Measurements from ENCODE around the gene MED23. TPM values are rescaled to one million over a fixed set of nuclear protein-coding genes. Genes with fewer than 3 reads are reported as not detected.
"Not testable (repeated sequence)": the region's sequence is repeated elsewhere in the genome, so short reads cannot be mapped to it uniquely, and the experiment has no call there.

The MED23 gene
- total RNA-seq, 2 donors from 2014 or later = 10.5 to 11.7 TPM

DNA sequence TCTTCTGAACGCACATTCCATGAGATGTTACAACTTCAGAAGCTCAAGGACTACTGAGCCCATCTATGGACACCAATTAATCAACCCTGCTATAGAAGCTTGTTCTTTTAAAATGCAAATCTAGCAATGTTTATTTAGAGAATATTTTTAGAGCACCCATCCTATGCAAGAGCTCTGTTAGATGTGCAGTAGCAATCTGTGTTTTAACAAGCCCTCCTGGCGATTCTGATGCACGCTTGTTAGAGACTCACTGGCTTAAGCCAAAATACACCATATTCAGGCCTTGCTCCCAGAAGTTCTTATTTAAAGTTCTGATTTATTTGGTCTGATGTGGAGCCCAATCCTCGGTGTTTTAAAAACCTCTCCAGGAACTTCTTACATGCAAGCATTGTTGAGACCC is 76.1 kb downstream of the MED23 start:
- DNase-seq (ENCODE audit: low spot score) = no peak
- no peak for TF ChIP-seq CTCF (IDR thresholded peaks at IDR 0.05)
- Histone ChIP-seq H3K9me3 (no peaks in the 10 kb centered on the region), H3K27me3 (no peaks in the 10 kb centered on the region), H3K36me3 (no peaks in the 10 kb centered on the region), H3K27ac (no peak overlapping the region), H3K4me1 (no peaks in the 10 kb centered on the region), H3K4me3 (no peak overlapping the region)

GRCh38 chr6:131549811-131550210 is 78.2 kb downstream of the MED23 start:
- Histone ChIP-seq H3K27me3 (no peaks in the 10 kb centered on the region), H3K9me3 (no peaks in the 10 kb centered on the region), H3K4me1 (no peaks in the 10 kb centered on the region), H3K27ac (no peak overlapping the region), H3K4me3 (no peak overlapping the region), H3K36me3 (no peaks in the 10 kb centered on the region)
- no peak for DNase-seq (ENCODE audit: low spot score)
- no peak for TF ChIP-seq CTCF (IDR thresholded peaks at IDR 0.05)

GRCh38 chr6:131548441-131548840 is 79.6 kb downstream of the MED23 start:
- Histone ChIP-seq H3K4me3 (no peak overlapping the region), H3K27me3 (no peaks in the 10 kb centered on the region), H3K36me3 (no peaks in the 10 kb centered on the region), H3K27ac (no peak overlapping the region), H3K4me1 (no peaks in the 10 kb centered on the region), H3K9me3 (no peaks in the 10 kb centered on the region)
- no peak for TF ChIP-seq CTCF (IDR thresholded peaks at IDR 0.05)
- no peak for DNase-seq (ENCODE audit: low spot score)

- Histone ChIP-seq H3K27me3 (no peaks in the 10 kb centered on the region), H3K27ac (no peak overlapping the region), H3K4me3 (no peak overlapping the region), H3K9me3 (no peaks in the 10 kb centered on the region), H3K4me1 (no peaks in the 10 kb centered on the region), H3K36me3 (no peaks in the 10 kb centered on the region)
- no peak for TF ChIP-seq CTCF (IDR thresholded peaks at IDR 0.05)
- DNase-seq (ENCODE audit: low spot score) = no peak
These were observed 80.6 kb downstream of the MED23 start for GRCh38 chr6:131547488-131547887.

DNA sequence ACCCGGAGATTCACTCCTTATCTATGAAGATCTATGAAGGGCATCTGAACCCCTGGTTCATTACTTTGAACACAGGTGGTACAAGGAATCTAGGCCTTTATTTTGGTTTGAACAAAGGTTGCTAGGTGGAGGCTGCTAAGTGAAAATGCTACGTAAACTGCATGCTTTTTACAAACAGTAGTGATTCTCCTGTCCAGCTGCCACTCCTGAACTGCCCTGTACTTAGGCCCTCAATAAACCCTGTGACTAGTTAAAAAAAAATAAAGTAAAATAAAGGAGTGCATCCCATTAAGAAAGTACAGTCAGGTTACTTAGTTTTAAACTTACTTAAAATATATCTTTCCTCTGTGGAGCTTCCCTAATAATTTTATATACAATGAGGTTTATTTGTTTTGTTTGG is 82.7 kb downstream of the MED23 start:
- no peak for DNase-seq (ENCODE audit: low spot score)
- no peaks in the 10 kb centered on the region for H3K27me3 ChIP-seq
- no peak overlapping the region for H3K4me3 ChIP-seq
- H3K36me3 ChIP-seq = no peaks in the 10 kb centered on the region
- no peak overlapping the region for H3K27ac ChIP-seq
- no peaks in the 10 kb centered on the region for H3K4me1 ChIP-seq
- H3K9me3 ChIP-seq = no peaks in the 10 kb centered on the region
- TF ChIP-seq CTCF (IDR thresholded peaks at IDR 0.05) = no peak

DNA sequence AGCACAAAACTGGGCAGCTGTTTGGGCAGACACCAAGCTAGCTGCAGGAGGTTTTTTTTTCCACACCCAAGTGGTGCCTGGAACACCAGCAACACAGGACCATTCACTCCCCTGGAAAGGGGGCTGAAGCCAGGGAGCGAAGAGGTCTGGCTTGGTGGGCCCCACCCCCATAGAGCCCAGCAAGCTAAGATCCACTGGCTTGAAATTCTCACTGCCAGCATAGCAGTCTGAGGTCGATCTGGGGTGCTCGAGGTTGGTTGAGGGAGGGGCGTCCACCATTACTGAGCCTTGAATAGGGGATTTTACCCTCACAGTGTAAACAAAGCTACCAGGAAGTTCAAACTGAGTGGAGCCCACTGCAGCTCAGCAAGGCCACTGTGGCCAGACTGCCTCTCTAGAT is 89.4 kb downstream of the MED23 start:
- not testable (repeated sequence) for H3K27ac ChIP-seq; H3K4me1 ChIP-seq; DNase-seq (ENCODE audit: low spot score); H3K36me3 ChIP-seq; H3K4me3 ChIP-seq; H3K27me3 ChIP-seq; H3K9me3 ChIP-seq

Measured in right atrium auricular region (tissue), 2 donors.